H9 (cell line): ENCODE results near the gene BEST3. TPM values are rescaled to one million over a fixed set of nuclear protein-coding genes. Genes with fewer than 3 reads are reported as not detected.

ENCODE experiments used
- DNase-seq: peaks from one replicate; pipeline ENCODE4 v3.0.0-alpha.2; 2017
- H2AFZ ChIP-seq: one replicate; pipeline ENCODE4 v1.6.1; 2013; ENCODE audit warnings: mild to moderate bottlenecking, low read length, control low read depth, moderate library complexity
- H2AK5ac ChIP-seq: 2 replicates; pipeline ENCODE4 v1.6.1; 2013; ENCODE audit warnings: low read length, control low read depth, mixed read lengths; ENCODE audit not compliant: insufficient read length
- H2BK120ac ChIP-seq: one replicate; pipeline ENCODE4 v1.6.1; 2013; ENCODE audit warnings: low read depth, mild to moderate bottlenecking, low read length, control low read depth, inconsistent platforms; ENCODE audit not compliant: poor library complexity, severe bottlenecking
- H2BK12ac ChIP-seq: 2 replicates; pipeline ENCODE4 v1.6.1; 2013; ENCODE audit warnings: low read length, control low read depth, mixed read lengths, low read depth; ENCODE audit not compliant: insufficient read length
- H2BK15ac ChIP-seq: 2 replicates; pipeline ENCODE4 v1.6.1; 2013; ENCODE audit warnings: low read depth, low read length, control low read depth
- H2BK20ac ChIP-seq: one replicate; pipeline ENCODE4 v1.6.1; 2013; ENCODE audit warnings: low read depth, mild to moderate bottlenecking, low read length, control low read depth, inconsistent platforms; ENCODE audit not compliant: poor library complexity, severe bottlenecking
- H2BK5ac ChIP-seq: 2 replicates; pipeline ENCODE4 v1.6.1; 2013; ENCODE audit warnings: low read length, control low read depth, mixed read lengths; ENCODE audit not compliant: insufficient read length
- H3K14ac ChIP-seq: 2 replicates; pipeline ENCODE4 v1.6.1; 2013; ENCODE audit warnings: low read length, control low read depth; ENCODE audit not compliant: insufficient read depth
- H3K18ac ChIP-seq: 2 replicates; pipeline ENCODE4 v1.6.1; 2013; ENCODE audit warnings: low read depth, mild to moderate bottlenecking, mixed read lengths, low read length, control low read depth; ENCODE audit not compliant: insufficient read length
- H3K23ac ChIP-seq: 2 replicates; pipeline ENCODE4 v1.6.1; 2013; ENCODE audit warnings: low read length, control low read depth, mixed read lengths, low read depth; ENCODE audit not compliant: insufficient read length
- H3K23me2 ChIP-seq: 2 replicates; pipeline ENCODE4 v1.6.1; 2013; ENCODE audit warnings: low read depth, mild to moderate bottlenecking, mixed read lengths, low read length, control low read depth; ENCODE audit not compliant: insufficient read length, poor library complexity, severe bottlenecking
- H3K27ac ChIP-seq: 2 replicates; pipeline ENCODE4 v1.5.1; 2013; ENCODE audit warnings: low read length, control low read depth, mixed read lengths, low read depth; ENCODE audit not compliant: insufficient read length
- H3K27me3 ChIP-seq: 2 replicates; pipeline ENCODE4 v1.6.1; 2013; ENCODE audit warnings: low read length, control low read depth, inconsistent platforms; ENCODE audit not compliant: insufficient read depth
- H3K4ac ChIP-seq: 2 replicates; pipeline ENCODE4 v1.6.1; 2013; ENCODE audit warnings: low read depth, mild to moderate bottlenecking, control low read depth, inconsistent platforms, low read length, moderate library complexity
- H3K4me1 ChIP-seq: 2 replicates; pipeline ENCODE4 v1.6.1; 2013; ENCODE audit warnings: low read length, control low read depth, inconsistent platforms; ENCODE audit not compliant: insufficient read depth
- H3K4me2 ChIP-seq: 2 replicates; pipeline ENCODE4 v1.6.1; 2013; ENCODE audit warnings: low read length, control low read depth, mixed read lengths; ENCODE audit not compliant: insufficient read length, insufficient read depth
- H3K56ac ChIP-seq: 2 replicates; pipeline ENCODE4 v1.6.1; 2013; ENCODE audit warnings: low read depth, mild to moderate bottlenecking, mixed read lengths, low read length, control low read depth; ENCODE audit not compliant: insufficient read length
- H3K79me1 ChIP-seq: 2 replicates; pipeline ENCODE4 v1.6.1; 2013; ENCODE audit warnings: low read depth, mild to moderate bottlenecking, moderate library complexity, low read length, control low read depth, inconsistent platforms; ENCODE audit not compliant: insufficient read depth, poor library complexity, severe bottlenecking
- H3K79me2 ChIP-seq: 2 replicates; pipeline ENCODE4 v1.6.1; 2013; ENCODE audit warnings: low read length, control low read depth, inconsistent platforms; ENCODE audit not compliant: insufficient read depth
- H3K9ac ChIP-seq: 2 replicates; pipeline ENCODE4 v1.6.1; 2013; ENCODE audit warnings: low read length, control low read depth, mixed read lengths; ENCODE audit not compliant: insufficient read length; ENCODE audit errors: extremely low read depth
- H3K9me3 ChIP-seq: one replicate; pipeline ENCODE4 v1.6.1; 2013; ENCODE audit warnings: low read depth, low read length, inconsistent platforms; ENCODE audit not compliant: control insufficient read depth
- H3T11ph ChIP-seq: one replicate; pipeline ENCODE4 v1.6.1; 2013; ENCODE audit warnings: mild to moderate bottlenecking, low read length, control low read depth, inconsistent platforms
- H4K20me1 ChIP-seq: one replicate; pipeline ENCODE4 v1.6.1; 2013; ENCODE audit not compliant: control insufficient read depth, insufficient read length, insufficient read depth
- H4K5ac ChIP-seq: 2 replicates; pipeline ENCODE4 v1.6.1; 2013; ENCODE audit warnings: low read depth, mild to moderate bottlenecking, mixed read lengths, low read length, control low read depth; ENCODE audit not compliant: insufficient read length
- H4K8ac ChIP-seq: replicated peaks from 2 replicates; pipeline ENCODE4 v1.6.1; 2013; ENCODE audit warnings: low read length, control low read depth, mixed read lengths, low read depth; ENCODE audit not compliant: insufficient read length
- H4K91ac ChIP-seq: 2 replicates; pipeline ENCODE4 v1.6.1; 2013; ENCODE audit warnings: low read depth, mild to moderate bottlenecking, moderate library complexity, mixed read lengths, low read length, control low read depth; ENCODE audit not compliant: insufficient read length
- H3K27ac Mint-ChIP-seq, 3 experiments: 2 replicates in 2 of 3; 3 replicates in 1 of 3; pipeline ENCODE4 v1.8.0; 2020 to 2021; ENCODE audit warnings: mixed read lengths in 3 of 3, mild to moderate bottlenecking in 1 of 3, moderate library complexity in 1 of 3
- H3K27me3 Mint-ChIP-seq: 2 replicates; pipeline ENCODE4 v1.8.0; 2021; ENCODE audit warnings: low read depth, mild to moderate bottlenecking, moderate library complexity, mixed read lengths
- H3K36me3 Mint-ChIP-seq, 3 experiments: 2 replicates in 2 of 3; 3 replicates in 1 of 3; pipeline ENCODE4 v1.8.0; 2020 to 2021; ENCODE audit warnings: low read depth in 3 of 3, mixed read lengths in 3 of 3; ENCODE audit not compliant: insufficient read depth in 1 of 3
- H3K4me1 Mint-ChIP-seq, 2 experiments: 2 replicates each; pipeline ENCODE4 v1.8.0; 2020; ENCODE audit warnings: mixed read lengths in 2 of 2
- H3K4me3 Mint-ChIP-seq, 2 experiments: 2 replicates in 1 of 2; 3 replicates in 1 of 2; pipeline ENCODE4 v1.8.0; 2020 to 2021; ENCODE audit warnings: mild to moderate bottlenecking in 2 of 2, mixed read lengths in 2 of 2, moderate library complexity in 1 of 2
- H3K9me3 Mint-ChIP-seq, 2 experiments: 2 replicates in 1 of 2; 3 replicates in 1 of 2; pipeline ENCODE4 v1.8.0; 2020; ENCODE audit warnings: mild to moderate bottlenecking in 2 of 2, mixed read lengths in 2 of 2, moderate library complexity in 1 of 2
- CTCF ChIP-seq: fragments of 200-600 bp; sonication (generic); conservative IDR thresholded peaks from 3 replicates; pipeline ENCODE4 v1.8.0; 2021; ENCODE audit warnings: antibody characterized with exemption, mild to moderate bottlenecking
- WGBS: extraction: QIAGEN DNeasy Blood & Tissue Kit; methylation state at CpG from one replicate; pipeline ENCODE4 v1.1.7; 2013; ENCODE audit warnings: missing lambda C conversion rate, low lambda C conversion rate, mixed read lengths; ENCODE audit not compliant: insufficient read length; ENCODE audit errors: extremely low coverage; 5-methylcytosine and 5-hydroxymethylcytosine counted together
- total RNA-seq: library from RNA; stranded (reverse); gene quantifications from 2 replicates; pipeline ENCODE4 v1.2.1, GENCODE V29; 2021

The BEST3 gene
- total RNA-seq, 1 experiment from 2014 or later = 0.42 TPM

GRCh38 chr12:69701826-69702225 is 2.7 kb upstream of the BEST3 start:
- no CpG with 5 or more reads among the region's 3 CpGs for WGBS
- TF ChIP-seq CTCF = no peak
- H3K27ac ChIP-seq = no peak overlapping the region

More at GRCh38 chr12:69701826-69702225, 2.7 kb upstream of the BEST3 start:
- Histone ChIP-seq H2BK5ac (no peak overlapping the region), H3K4ac (no peak overlapping the region), H4K5ac (no peak overlapping the region), H3K27me3 (no peaks in the 10 kb centered on the region), H3K79me2 (no peaks in the 10 kb centered on the region), H3K79me1 (no peaks in the 10 kb centered on the region), H3K4me2 (no peak overlapping the region), H3K9me3 (no peaks in the 10 kb centered on the region), H3T11ph (no peak overlapping the region), H4K20me1 (no peaks in the 10 kb centered on the region), H2BK12ac (no peak overlapping the region), H3K4me1 (no peaks in the 10 kb centered on the region), H3K18ac (no peak overlapping the region), H2AFZ (no peak overlapping the region), H2BK120ac (no peak overlapping the region), H4K91ac (no peak overlapping the region), H3K23ac (no peak overlapping the region), H3K56ac (no peak overlapping the region), H2AK5ac (no peak overlapping the region), H2BK20ac (no peak overlapping the region), H2BK15ac (no peak overlapping the region), H3K23me2 (no peaks in the 10 kb centered on the region), H3K9ac (no peak overlapping the region), H3K14ac (no peak overlapping the region), H4K8ac (no peak overlapping the region)
- no peaks in the 10 kb centered on the region for H3K36me3 Mint-ChIP-seq
- no peaks in the 10 kb centered on the region; the same call in 1 of the 2 replicates for H3K27me3 Mint-ChIP-seq
- no peak overlapping the region for H3K4me3 Mint-ChIP-seq
- peaks cover 4 to 6% of the 10 kb centered on the region in 2 experiments for H3K4me1 Mint-ChIP-seq
- no peaks in the 10 kb centered on the region for H3K9me3 Mint-ChIP-seq
- DNase-seq = no peak
- H3K27ac Mint-ChIP-seq = no peak overlapping the region
